OCI-LY7 (cell line): ENCODE data around the gene LARP1. TPM values are rescaled to one million over a fixed set of nuclear protein-coding genes. Genes with fewer than 3 reads are reported as not detected.

ENCODE experiments used
- BruUV-seq: library from RNA; stranded (reverse); fragments of 400-500 nt; replicated peaks from 2 replicates; lab custom pipeline; 2021; lab: Mats Ljungman, UMichigan
- CTCF ChIA-PET: fragments of 300-600 bp; sonication (Branson Sonifier 250); formaldehyde crosslinking; loops from one replicate; lab custom pipeline; 2022; ENCODE audit warnings: antibody characterized with exemption; ENCODE audit not compliant: unreplicated experiment; lab: Charles Lee
- POLR2A ChIA-PET: fragments of 300-600 bp; sonication (Branson Sonifier 250); formaldehyde crosslinking; loops from one replicate; lab custom pipeline; 2022; ENCODE audit warnings: antibody characterized with exemption; lab: Charles Lee
- DNase-seq: peaks from one replicate; pipeline ENCODE4 v3.0.0-alpha.2; 2015; ENCODE audit warnings: low spot score
- H2AFZ ChIP-seq: fragments of 200-600 bp; sonication (generic), shearing (Covaris generic); 2 replicates; pipeline ENCODE4 v1.6.1; 2014; ENCODE audit warnings: mild to moderate bottlenecking, antibody characterized with exemption, low read length, moderate library complexity
- H3K27ac ChIP-seq: fragments of 200-600 bp; sonication (generic); 2 replicates; pipeline ENCODE4 v1.5.1; 2014; ENCODE audit warnings: mixed run types, low read depth, mild to moderate bottlenecking, moderate library complexity, low read length, inconsistent platforms; ENCODE audit not compliant: poor library complexity, severe bottlenecking
- H3K36me3 ChIP-seq: fragments of 200-600 bp; sonication (generic); 2 replicates; pipeline ENCODE4 v1.6.1; 2014; ENCODE audit warnings: mild to moderate bottlenecking, antibody characterized with exemption, low read length, moderate library complexity, mixed read lengths; ENCODE audit not compliant: insufficient read depth
- H3K4me1 ChIP-seq: fragments of 200-600 bp; sonication (generic); 2 replicates; pipeline ENCODE4 v1.5.1; 2014; ENCODE audit warnings: mild to moderate bottlenecking, low read length; ENCODE audit not compliant: insufficient read depth, poor library complexity, severe bottlenecking
- H3K4me2 ChIP-seq: fragments of 200-600 bp; sonication (generic); 2 replicates; pipeline ENCODE4 v1.6.1; 2014; ENCODE audit warnings: mild to moderate bottlenecking, low read length
- H3K4me3 ChIP-seq: fragments of 200-600 bp; sonication (generic); 2 replicates; pipeline ENCODE4 v1.5.1; 2014; ENCODE audit warnings: mild to moderate bottlenecking, low read depth, low read length; ENCODE audit not compliant: poor library complexity, severe bottlenecking
- H3K79me2 ChIP-seq: fragments of 200-600 bp; sonication (generic); 2 replicates; pipeline ENCODE4 v1.6.1; 2016; ENCODE audit warnings: low read depth, mild to moderate bottlenecking, low read length, moderate library complexity, mixed read lengths; ENCODE audit not compliant: insufficient read depth
- H3K9me2 ChIP-seq: fragments of 200-600 bp; sonication (generic); 2 replicates; pipeline ENCODE4 v1.6.1; 2016; ENCODE audit warnings: mild to moderate bottlenecking, low read length, mixed read lengths; ENCODE audit not compliant: insufficient read depth
- H3K9me3 ChIP-seq: fragments of 200-600 bp; sonication (generic); 2 replicates; pipeline ENCODE4 v1.6.1; 2014; ENCODE audit warnings: mild to moderate bottlenecking, mixed run types, low read length, mixed read lengths
- H4K20me1 ChIP-seq: fragments of 200-600 bp; sonication (generic); 2 replicates; pipeline ENCODE4 v1.6.1; 2014; ENCODE audit warnings: mild to moderate bottlenecking, antibody characterized with exemption, low read length, moderate library complexity, mixed read lengths; ENCODE audit not compliant: insufficient read depth
- EZH2phosphoT487 ChIP-seq: fragments of 200-600 bp; sonication (generic); IDR thresholded peaks from 2 replicates; pipeline ENCODE4 v1.6.1; 2018; ENCODE audit warnings: low read depth, borderline replicate concordance, mild to moderate bottlenecking, mixed run types, antibody characterized with exemption, low read length, moderate library complexity, mixed read lengths
- intact Hi-C: fragments of 100-400 bp; cut with micrococcal nuclease; formaldehyde crosslinking; loops from one replicate; pipeline ENCODE4 v1.10.0; 2022; ENCODE audit not compliant: unreplicated experiment
- total RNA-seq, 2 experiments: library from RNA; depleted of rRNA in 1 of 2; stranded (reverse); fragments of >200 nt in 1 of 2; shearing (Covaris generic) in 1 of 2; gene quantifications; 2 replicates each; pipeline ENCODE4 v1.2.3, GENCODE V29; 2014 to 2022
- TF ChIP-seq, protein P1 (sequence below): fragments of 200-600 bp; sonication (generic); conservative IDR thresholded peaks from 2 replicates; pipeline ENCODE4 v1.5.1; 2014; ENCODE audit warnings: mild to moderate bottlenecking, antibody characterized with exemption, low read length, moderate library complexity, mixed read lengths

Gene LARP1
- total RNA-seq, 2 experiments from 2014 or later = 71.1 to 274 TPM

DNA sequence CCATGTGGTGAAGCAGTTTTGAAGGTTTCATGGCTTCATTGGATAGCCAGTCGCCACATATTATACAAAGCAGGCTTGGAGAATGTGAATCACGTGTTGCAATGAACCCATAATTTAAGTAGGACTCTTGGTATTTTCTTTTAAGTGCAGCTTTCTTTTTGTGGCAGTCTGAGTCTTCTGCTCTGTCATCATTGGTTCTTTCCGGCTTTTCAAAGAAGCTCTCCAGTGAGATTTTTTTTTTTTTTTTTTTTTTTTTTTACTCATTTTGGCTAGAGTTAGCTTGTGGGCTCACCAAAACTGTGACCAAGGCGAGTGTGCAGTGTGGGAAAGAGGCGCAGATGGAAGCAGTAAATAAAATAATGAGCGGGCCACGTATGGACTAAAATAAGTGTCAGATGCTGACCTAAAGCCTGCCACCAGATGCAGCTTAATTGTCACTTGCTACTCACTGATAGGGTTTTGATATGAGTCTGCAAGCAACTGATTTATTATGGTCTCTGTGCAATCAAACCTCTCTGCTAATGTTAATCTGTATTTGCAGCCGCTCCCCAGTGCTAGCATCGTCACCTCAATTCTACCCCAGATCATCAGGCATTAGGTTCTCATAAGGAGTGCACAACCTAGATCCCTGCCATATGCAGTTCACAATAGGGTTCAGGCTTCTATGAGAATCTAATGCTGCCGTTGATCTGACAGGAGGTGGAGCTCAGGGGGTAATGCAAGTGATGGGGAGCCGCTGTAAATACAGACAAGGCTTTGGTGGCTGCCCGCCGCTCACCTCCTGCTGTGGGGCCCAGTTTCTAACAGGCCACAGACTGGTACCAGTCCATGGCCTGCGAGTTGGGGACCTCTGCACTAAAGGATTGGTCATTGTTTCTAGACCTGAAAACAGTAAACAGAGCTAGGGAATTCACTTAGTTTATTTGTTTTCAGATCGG lies 45.5 kb upstream of the LARP1 start:
- Histone ChIP-seq H3K9me3 (no peaks in the 10 kb centered on the region), H3K4me2 (no peak overlapping the region), H3K4me3 (no peak overlapping the region), H3K27ac (no peak overlapping the region), H3K4me1 (no peaks in the 10 kb centered on the region), H3K36me3 (no peaks in the 10 kb centered on the region), H4K20me1 (no peaks in the 10 kb centered on the region), H3K79me2 (no peaks in the 10 kb centered on the region), H3K9me2 (no peaks in the 10 kb centered on the region), H2AFZ (no peak overlapping the region)
- ChIA-PET POLR2A (interaction anchor here (0.6 to 1.3 kb wide), 2 partner anchors 13 to 396 kb away, joined by 3 to 5 read pairs; no protein-coding TSS in a partner anchor), CTCF (no interaction called here)
- TF ChIP-seq, protein P1, sequence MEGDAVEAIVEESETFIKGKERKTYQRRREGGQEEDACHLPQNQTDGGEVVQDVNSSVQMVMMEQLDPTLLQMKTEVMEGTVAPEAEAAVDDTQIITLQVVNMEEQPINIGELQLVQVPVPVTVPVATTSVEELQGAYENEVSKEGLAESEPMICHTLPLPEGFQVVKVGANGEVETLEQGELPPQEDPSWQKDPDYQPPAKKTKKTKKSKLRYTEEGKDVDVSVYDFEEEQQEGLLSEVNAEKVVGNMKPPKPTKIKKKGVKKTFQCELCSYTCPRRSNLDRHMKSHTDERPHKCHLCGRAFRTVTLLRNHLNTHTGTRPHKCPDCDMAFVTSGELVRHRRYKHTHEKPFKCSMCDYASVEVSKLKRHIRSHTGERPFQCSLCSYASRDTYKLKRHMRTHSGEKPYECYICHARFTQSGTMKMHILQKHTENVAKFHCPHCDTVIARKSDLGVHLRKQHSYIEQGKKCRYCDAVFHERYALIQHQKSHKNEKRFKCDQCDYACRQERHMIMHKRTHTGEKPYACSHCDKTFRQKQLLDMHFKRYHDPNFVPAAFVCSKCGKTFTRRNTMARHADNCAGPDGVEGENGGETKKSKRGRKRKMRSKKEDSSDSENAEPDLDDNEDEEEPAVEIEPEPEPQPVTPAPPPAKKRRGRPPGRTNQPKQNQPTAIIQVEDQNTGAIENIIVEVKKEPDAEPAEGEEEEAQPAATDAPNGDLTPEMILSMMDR = no peak
- intact Hi-C loops = no loop called here
- no TSS peak for BruUV-seq
- no peak for DNase-seq

DNA sequence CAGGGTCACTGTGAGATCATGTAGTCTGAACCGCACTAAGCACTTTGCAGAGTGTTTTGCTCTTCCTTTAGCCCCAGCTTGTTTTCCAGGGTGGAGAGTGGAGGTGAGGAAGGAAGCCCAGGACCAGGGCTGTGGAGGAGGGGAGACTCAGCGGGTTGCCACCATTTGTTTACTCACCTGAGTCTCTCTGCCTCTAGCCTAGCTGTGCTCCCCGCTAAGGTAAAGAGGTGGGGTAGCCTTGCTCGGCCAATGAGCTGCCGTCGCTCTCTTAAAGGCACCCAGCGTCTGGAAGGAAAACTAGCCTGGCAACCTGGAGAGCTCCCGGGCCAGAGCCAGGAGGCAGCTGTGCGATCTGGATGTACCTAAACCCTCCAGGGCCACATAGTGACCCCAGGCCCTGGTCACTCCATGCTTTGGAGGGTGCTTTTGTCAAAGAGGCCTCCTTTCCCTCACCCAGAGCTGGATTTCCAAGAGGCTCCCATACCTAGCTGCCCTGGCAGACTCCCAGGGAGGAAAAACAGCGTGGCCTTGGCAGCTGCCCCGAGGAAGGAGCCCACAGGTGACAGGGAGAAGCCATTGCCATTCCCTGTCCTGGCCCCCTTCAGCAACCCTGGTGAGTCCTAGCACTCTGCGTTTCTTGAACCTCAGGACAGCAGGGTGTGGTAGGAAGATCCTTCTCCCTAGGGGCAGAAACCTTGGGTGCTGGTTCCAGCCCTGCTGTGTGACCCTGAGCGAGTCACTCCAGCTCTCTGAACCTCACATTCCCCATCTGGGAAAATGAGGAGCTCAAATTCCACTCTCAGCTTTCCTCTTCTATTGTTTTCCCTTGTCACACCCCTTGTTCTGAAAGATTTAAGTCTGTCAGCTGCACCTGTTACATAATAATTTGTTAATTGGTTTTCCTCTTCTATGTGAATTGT lies 42.4 kb upstream of the LARP1 start:
- POLR2A ChIA-PET = interaction anchor here (1.0 to 1.6 kb wide), 2 partner anchors 9 to 26 kb away, joined by 3 to 4 read pairs; no protein-coding TSS in a partner anchor
- Histone ChIP-seq H2AFZ (no peak overlapping the region), H3K4me3 (no peak overlapping the region), H4K20me1 (no peaks in the 10 kb centered on the region), H3K36me3 (no peaks in the 10 kb centered on the region), H3K4me2 (no peak overlapping the region), H3K79me2 (no peaks in the 10 kb centered on the region), H3K9me2 (no peaks in the 10 kb centered on the region), H3K27ac (no peak overlapping the region), H3K4me1 (no peaks in the 10 kb centered on the region), H3K9me3 (no peaks in the 10 kb centered on the region)
- no TSS peak for BruUV-seq
- CTCF ChIA-PET = no interaction called here
- TF ChIP-seq, protein P1 = no peak
- TF ChIP-seq EZH2phosphoT487 = no peak
- DNase-seq = no peak
- intact Hi-C loops = no loop called here
